ENCODE measurements around the gene NFKBIA. TPM values are rescaled to one million over a fixed set of nuclear protein-coding genes. Genes with fewer than 3 reads are reported as not detected.
"Not testable (repeated sequence)": the region's sequence is repeated elsewhere in the genome, so short reads cannot be mapped to it uniquely, and the experiment has no call there.

NFKBIA gene
- polyA plus RNA-seq, 4 donors = 108 to 173 (median 122) TPM

DNA sequence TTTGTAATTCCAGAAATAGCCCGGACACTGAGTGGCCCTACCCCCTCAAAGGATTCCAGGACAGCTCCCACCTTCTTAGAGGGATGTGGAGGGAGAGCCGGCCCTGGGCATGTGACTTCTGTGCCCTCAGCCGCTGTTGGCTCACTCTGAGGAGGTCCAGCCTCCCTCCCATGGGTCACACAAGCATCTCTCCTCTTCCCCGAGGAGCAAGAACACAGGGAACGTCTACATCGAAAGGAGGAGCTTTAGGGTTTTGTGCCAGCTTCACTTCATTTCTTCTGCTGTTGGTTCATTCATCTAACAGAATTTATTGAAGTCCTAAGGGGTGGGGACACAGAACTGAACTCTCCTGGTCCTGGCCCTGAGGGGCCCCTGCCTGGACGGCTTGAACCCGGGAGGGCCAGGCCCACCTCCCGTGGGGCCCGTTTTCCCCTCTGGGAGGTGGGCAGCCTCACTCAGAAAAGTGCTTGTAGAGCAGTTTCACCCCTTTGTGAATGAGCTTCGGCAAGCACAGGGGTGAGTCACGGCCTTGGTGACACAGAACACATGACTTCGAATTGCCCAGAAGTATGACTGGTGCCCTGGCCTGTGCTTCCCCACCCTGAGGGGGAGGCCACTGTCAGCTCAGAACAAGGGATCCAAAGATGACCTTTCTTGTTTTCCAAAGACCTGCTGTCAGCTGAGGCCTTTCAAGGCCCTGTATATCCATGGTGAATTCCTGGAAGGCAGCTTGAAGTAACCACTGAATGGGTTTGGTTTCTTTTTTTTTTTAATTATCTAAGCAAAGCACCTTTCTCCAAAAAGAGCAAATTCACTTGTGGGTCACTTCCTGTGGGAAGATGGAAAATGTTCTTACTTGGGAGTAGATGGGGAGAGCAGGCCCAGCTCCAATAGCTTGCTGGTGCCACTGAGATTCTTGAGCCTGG lies 39.2 kb downstream of the NFKBIA start:
- 49 to 53% (median 52%) methylated on average over 13 of the region's 13 CpGs for WGBS, 3 donors
- peaks cover 0 to 37% (median 4%) of the 10 kb centered on the region in 3 donors for H3K4me1 ChIP-seq (ENCODE audit: control insufficient read depth in 3 of 3, insufficient read depth in 2 of 3, low read depth in 1 of 3, low read length in 2 of 3)
- H3K27me3 ChIP-seq (ENCODE audit: control insufficient read depth in 3 of 3, insufficient read depth in 3 of 3, low read length in 3 of 3) = no peaks in the 10 kb centered on the region
- H3K27ac ChIP-seq (ENCODE audit: low read depth in 1 of 3, low read length in 2 of 3) = peak overlapping the region; percentile 6 to 88 (median 83)
- DNase-seq (peak; percentile 80 to 94), FAIRE-seq (no peak)
- H3K4me3 ChIP-seq (ENCODE audit: low read depth in 1 of 3, low read length in 3 of 3) = no peak overlapping the region
- H3K36me3 ChIP-seq (ENCODE audit: control insufficient read depth in 3 of 3, insufficient read depth in 2 of 3, low read depth in 1 of 3, low read length in 3 of 3) = no peaks in the 10 kb centered on the region
- H3K9me3 ChIP-seq (ENCODE audit: control insufficient read depth in 2 of 2, insufficient read depth in 1 of 2, low read depth in 1 of 2, low read length in 1 of 2) = no peaks in the 10 kb centered on the region

DNA sequence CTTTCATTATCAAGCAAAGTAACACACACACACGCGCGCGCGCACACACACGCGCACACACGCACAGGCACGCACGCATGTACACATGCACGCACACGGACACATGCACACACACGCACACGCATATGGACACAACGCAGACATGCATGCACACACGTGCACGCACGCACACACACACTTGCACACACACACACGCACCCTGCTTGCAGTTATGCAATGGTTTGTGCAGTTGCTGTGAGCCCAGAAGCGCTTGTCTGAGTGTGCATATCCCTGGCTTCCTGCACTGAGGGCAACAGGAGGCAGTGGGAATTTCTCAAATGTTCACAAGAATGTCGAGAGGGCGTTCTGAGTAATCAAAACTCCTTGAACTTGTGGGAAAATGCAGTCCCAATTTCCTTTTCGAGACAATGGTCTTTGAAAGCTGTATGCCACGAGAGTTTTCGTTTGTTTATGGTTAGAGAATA lies 41.6 kb downstream of the NFKBIA start:
- Histone ChIP-seq H3K4me1 (ENCODE audit: control insufficient read depth in 3 of 3, insufficient read depth in 2 of 3, low read depth in 1 of 3, low read length in 2 of 3) (peaks cover 0 to 34% (median 4%) of the 10 kb centered on the region in 3 donors), H3K9me3 (ENCODE audit: control insufficient read depth in 2 of 2, insufficient read depth in 1 of 2, low read depth in 1 of 2, low read length in 1 of 2) (no peaks in the 10 kb centered on the region), H3K4me3 (ENCODE audit: low read depth in 1 of 3, low read length in 3 of 3) (no peak overlapping the region), H3K27ac (ENCODE audit: low read depth in 1 of 3, low read length in 2 of 3) (peak overlapping the region in 1 of 3 donors; percentile 17), H3K27me3 (ENCODE audit: control insufficient read depth in 3 of 3, insufficient read depth in 3 of 3, low read length in 3 of 3) (no peaks in the 10 kb centered on the region), H3K36me3 (ENCODE audit: control insufficient read depth in 3 of 3, insufficient read depth in 2 of 3, low read depth in 1 of 3, low read length in 3 of 3) (no peaks in the 10 kb centered on the region)
- FAIRE-seq (no peak), DNase-seq (no peak)
- 81 to 95% (median 88%) methylated on average over 25 of the region's 25 CpGs for WGBS, 3 donors

DNA sequence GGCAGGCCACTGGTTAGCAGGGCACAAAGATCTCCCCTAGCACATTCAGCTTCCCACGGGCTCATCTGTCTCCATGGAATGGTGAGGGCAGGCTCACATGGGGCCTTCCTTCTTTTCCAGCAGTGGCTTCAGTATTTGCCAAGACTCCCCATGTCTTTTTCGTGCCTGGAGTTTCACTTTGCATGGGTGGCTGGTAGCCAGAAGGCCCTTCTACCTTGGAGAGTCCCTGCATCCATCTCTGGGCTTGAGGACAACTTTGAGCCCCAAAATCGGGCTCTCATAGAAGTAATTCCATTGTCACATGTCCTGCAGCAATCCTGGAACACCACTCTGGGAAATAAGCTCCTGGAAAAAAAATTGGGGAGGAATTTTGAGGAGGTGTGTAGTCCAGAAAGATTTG lies 42.1 kb downstream of the NFKBIA start:
- peak overlapping the region in 1 of 3 donors; percentile 51 for H3K27ac ChIP-seq (ENCODE audit: low read depth in 1 of 3, low read length in 2 of 3)
- H3K9me3 ChIP-seq (ENCODE audit: control insufficient read depth in 2 of 2, insufficient read depth in 1 of 2, low read depth in 1 of 2, low read length in 1 of 2) = no peaks in the 10 kb centered on the region
- DNase-seq = no peak
- H3K27me3 ChIP-seq (ENCODE audit: control insufficient read depth in 3 of 3, insufficient read depth in 3 of 3, low read length in 3 of 3) = no peaks in the 10 kb centered on the region
- peaks cover 0 to 29% (median 4%) of the 10 kb centered on the region in 3 donors for H3K4me1 ChIP-seq (ENCODE audit: control insufficient read depth in 3 of 3, insufficient read depth in 2 of 3, low read depth in 1 of 3, low read length in 2 of 3)
- 54 to 69% (median 59%) methylated on average over 3 of the region's 3 CpGs for WGBS, 3 donors
- no peaks in the 10 kb centered on the region for H3K36me3 ChIP-seq (ENCODE audit: control insufficient read depth in 3 of 3, insufficient read depth in 2 of 3, low read depth in 1 of 3, low read length in 3 of 3)
- no peak overlapping the region for H3K4me3 ChIP-seq (ENCODE audit: low read depth in 1 of 3, low read length in 3 of 3)
- FAIRE-seq = no peak

DNA sequence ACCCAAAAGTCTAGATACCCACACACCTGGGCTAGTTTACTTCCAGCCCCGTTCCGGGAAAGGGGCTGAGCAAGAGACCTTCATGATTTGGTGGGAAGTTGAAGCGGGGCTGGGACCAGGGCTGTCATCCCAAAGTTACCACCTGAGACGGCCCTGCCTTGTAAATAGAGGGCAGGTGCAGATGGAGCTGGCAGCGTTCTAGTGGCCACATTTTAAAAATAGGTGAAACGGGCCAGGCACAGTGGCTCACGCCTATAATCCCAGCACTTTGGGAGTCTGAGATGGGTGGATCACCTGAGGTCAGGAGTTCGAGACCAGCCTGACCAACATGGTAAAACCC lies 43.4 kb downstream of the NFKBIA start:
- no peaks in the 10 kb centered on the region for H3K27me3 ChIP-seq (ENCODE audit: control insufficient read depth in 3 of 3, insufficient read depth in 3 of 3, low read length in 3 of 3)
- no peak overlapping the region for H3K4me3 ChIP-seq (ENCODE audit: low read depth in 1 of 3, low read length in 3 of 3)
- WGBS, 3 donors = 67 to 86% (median 78%) methylated on average over 8 of the region's 8 CpGs
- no peak overlapping the region for H3K27ac ChIP-seq (ENCODE audit: low read depth in 1 of 3, low read length in 2 of 3)
- DNase-seq (no peak), FAIRE-seq (no peak)
- H3K4me1 ChIP-seq (ENCODE audit: control insufficient read depth in 3 of 3, insufficient read depth in 2 of 3, low read depth in 1 of 3, low read length in 2 of 3) = peaks cover 0 to 27% (median 0%) of the 10 kb centered on the region in 3 donors
- H3K9me3 ChIP-seq (ENCODE audit: control insufficient read depth in 2 of 2, insufficient read depth in 1 of 2, low read depth in 1 of 2, low read length in 1 of 2) = no peaks in the 10 kb centered on the region
- no peaks in the 10 kb centered on the region for H3K36me3 ChIP-seq (ENCODE audit: control insufficient read depth in 3 of 3, insufficient read depth in 2 of 3, low read depth in 1 of 3, low read length in 3 of 3)

DNA sequence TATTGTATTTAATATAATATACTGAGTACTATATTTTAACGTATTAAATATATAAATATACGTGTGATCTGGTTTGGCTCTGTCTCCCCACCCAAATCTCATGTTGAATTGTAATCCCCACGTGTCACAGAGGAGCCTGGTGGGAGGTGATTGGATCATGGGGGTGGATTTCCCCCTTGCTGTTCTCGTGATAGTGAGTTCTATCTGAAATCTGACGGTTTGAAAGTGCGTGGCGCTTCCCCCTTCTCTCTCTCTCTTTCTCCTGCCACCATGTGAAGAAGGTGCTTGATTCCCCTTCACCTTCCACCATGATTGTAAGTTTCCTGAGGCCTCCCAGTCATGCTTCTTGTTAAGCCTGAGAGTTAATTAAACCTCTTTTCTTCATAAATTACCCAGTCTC lies 44.9 kb downstream of the NFKBIA start:
- not testable (repeated sequence) for H3K27me3 ChIP-seq (ENCODE audit: control insufficient read depth in 3 of 3, insufficient read depth in 3 of 3, low read length in 3 of 3); H3K36me3 ChIP-seq (ENCODE audit: control insufficient read depth in 3 of 3, insufficient read depth in 2 of 3, low read depth in 1 of 3, low read length in 3 of 3); FAIRE-seq; H3K27ac ChIP-seq (ENCODE audit: low read depth in 1 of 3, low read length in 2 of 3); H3K9me3 ChIP-seq (ENCODE audit: control insufficient read depth in 2 of 2, insufficient read depth in 1 of 2, low read depth in 1 of 2, low read length in 1 of 2); DNase-seq; H3K4me3 ChIP-seq (ENCODE audit: low read depth in 1 of 3, low read length in 3 of 3)
- WGBS, 3 donors = 87 to 90% (median 88%) methylated on average over 7 of the region's 7 CpGs
- H3K4me1 ChIP-seq (ENCODE audit: control insufficient read depth in 3 of 3, insufficient read depth in 2 of 3, low read depth in 1 of 3, low read length in 2 of 3) = peaks cover 0 to 24% (median 0%) of the 10 kb centered on the region in 3 donors

DNA sequence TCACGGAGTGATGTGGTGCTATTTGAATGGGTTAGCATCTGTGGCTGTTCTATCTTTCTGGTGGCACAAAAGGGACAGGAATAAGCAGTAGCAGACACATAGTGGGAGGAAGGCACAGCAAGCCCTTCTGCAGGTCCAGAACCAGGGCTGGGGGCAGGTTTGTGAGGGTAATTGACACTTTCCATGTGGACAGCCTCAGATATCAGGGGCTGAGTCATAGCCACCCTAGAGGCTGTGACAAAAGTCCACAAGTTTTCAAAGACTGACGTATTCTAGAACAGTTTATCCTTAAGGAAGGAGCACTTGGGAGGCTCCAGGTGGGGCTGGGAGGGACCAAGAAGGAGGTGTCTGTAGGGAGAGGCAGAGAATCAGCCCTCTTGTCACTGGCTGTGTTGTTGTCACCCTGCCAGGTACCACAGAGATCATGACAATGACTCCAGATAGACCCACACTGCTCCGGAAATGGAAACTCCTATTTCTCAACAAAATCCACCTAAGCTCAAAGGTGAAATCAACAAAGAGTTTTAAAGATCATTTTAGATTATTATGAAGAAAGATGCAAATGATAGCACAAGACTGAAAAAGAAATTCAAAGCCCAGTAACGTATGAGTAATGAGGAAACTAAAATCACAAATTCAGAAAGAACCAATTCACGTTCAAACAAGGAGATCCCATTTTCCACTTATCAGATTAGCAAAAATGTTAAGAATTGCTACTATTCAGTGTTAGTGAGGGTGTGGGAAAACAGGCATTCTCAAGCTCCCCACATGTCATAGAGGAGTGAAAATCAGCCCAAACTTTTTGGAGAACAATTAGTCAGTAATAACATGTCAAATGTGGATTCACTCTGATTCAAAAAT lies 48.3 kb downstream of the NFKBIA start:
- Histone ChIP-seq H3K4me1 (ENCODE audit: control insufficient read depth in 3 of 3, insufficient read depth in 2 of 3, low read depth in 1 of 3, low read length in 2 of 3) (peaks cover 0 to 44% (median 0%) of the 10 kb centered on the region in 3 donors), H3K9me3 (ENCODE audit: control insufficient read depth in 2 of 2, insufficient read depth in 1 of 2, low read depth in 1 of 2, low read length in 1 of 2) (no peaks in the 10 kb centered on the region), H3K27ac (ENCODE audit: low read depth in 1 of 3, low read length in 2 of 3) (peak overlapping the region; percentile 70 to 95 (median 74)), H3K27me3 (ENCODE audit: control insufficient read depth in 3 of 3, insufficient read depth in 3 of 3, low read length in 3 of 3) (no peaks in the 10 kb centered on the region), H3K4me3 (ENCODE audit: low read depth in 1 of 3, low read length in 3 of 3) (no peak overlapping the region), H3K36me3 (ENCODE audit: control insufficient read depth in 3 of 3, insufficient read depth in 2 of 3, low read depth in 1 of 3, low read length in 3 of 3) (no peaks in the 10 kb centered on the region)
- DNase-seq (peak; percentile 94 to 98), FAIRE-seq (no peak)
- 12 to 36% (median 19%) methylated on average over 5 of the region's 5 CpGs for WGBS, 3 donors

DNA sequence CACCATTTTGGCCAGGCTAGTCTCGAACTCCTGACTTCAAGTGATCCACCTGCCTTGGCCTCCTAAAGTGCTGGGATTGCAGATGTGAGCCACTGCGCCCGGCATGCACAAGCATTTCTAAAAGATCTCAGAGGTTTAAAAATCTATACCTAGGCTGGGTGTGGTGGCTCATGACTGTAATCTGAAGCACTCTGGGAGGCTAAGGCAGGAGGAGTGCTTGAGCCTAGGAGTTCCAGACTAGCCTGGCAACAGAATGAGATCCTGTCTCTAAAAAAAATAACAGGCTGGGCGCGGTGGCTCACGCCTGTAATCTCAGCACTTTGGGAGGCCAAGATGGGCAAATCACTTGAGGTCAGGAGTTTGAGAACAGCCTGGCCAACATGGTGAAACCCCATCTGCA lies 49.3 kb downstream of the NFKBIA start:
- FAIRE-seq = not testable (repeated sequence)

DNA sequence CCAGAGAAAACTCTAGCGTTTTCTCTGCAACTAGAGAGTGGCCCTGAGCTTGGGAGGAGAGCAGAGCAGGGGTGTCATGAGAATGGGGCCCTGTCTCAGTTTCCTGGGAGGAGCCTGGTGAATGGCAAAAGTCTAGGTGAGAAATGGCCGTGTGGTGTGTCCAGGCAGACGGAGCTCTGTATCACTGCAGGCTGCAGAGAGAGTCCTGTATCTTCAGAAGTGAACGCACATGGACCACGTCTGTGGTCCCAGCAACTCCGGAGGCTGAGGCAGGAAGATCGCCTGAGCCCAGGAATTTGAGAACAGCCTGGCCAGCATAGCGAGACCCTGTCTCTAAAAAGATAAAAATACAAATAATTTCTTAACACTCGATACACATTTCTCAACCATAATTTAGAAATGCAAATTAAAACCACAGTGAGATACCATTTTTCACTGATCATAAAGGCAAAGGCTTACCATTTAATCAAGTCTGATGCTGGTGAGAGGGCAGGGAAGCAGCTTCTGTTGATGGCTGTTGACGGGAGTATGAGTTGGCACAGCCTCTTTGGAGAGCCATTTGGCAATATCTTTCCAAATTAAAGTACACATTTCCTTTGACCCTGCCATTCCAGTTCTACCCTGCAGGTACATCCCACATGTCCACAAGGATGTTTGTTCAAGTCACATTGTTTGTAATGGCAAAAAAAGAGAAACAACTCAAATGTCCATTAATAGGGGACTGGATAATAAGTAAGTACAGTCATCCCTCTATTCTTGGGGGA lies 51.0 kb downstream of the NFKBIA start:
- no peak for FAIRE-seq

More for the DNA sequence above, 49.3 kb downstream of the NFKBIA start:
- not testable (repeated sequence) for H3K9me3 ChIP-seq (ENCODE audit: control insufficient read depth in 2 of 2, insufficient read depth in 1 of 2, low read depth in 1 of 2, low read length in 1 of 2); H3K27me3 ChIP-seq (ENCODE audit: control insufficient read depth in 3 of 3, insufficient read depth in 3 of 3, low read length in 3 of 3); H3K36me3 ChIP-seq (ENCODE audit: control insufficient read depth in 3 of 3, insufficient read depth in 2 of 3, low read depth in 1 of 3, low read length in 3 of 3); H3K4me3 ChIP-seq (ENCODE audit: low read depth in 1 of 3, low read length in 3 of 3)
- WGBS, 3 donors = 80 to 88% (median 87%) methylated on average over 6 of the region's 6 CpGs
- DNase-seq = peak in 1 of 2 donors; percentile 49
- H3K27ac ChIP-seq (ENCODE audit: low read depth in 1 of 3, low read length in 2 of 3) = peak overlapping the region in 2 of 3 donors; percentile 70 to 95
- peaks cover 0 to 44% (median 0%) of the 10 kb centered on the region in 3 donors for H3K4me1 ChIP-seq (ENCODE audit: control insufficient read depth in 3 of 3, insufficient read depth in 2 of 3, low read depth in 1 of 3, low read length in 2 of 3)

More for the DNA sequence above, 51.0 kb downstream of the NFKBIA start:
- no peaks in the 10 kb centered on the region for H3K27me3 ChIP-seq (ENCODE audit: control insufficient read depth in 3 of 3, insufficient read depth in 3 of 3, low read length in 3 of 3)
- DNase-seq = no peak
- 74 to 79% (median 74%) methylated on average over 10 of the region's 10 CpGs for WGBS, 3 donors
- no peaks in the 10 kb centered on the region for H3K36me3 ChIP-seq (ENCODE audit: control insufficient read depth in 3 of 3, insufficient read depth in 2 of 3, low read depth in 1 of 3, low read length in 3 of 3)
- peak overlapping the region in 1 of 3 donors; percentile 9 for H3K27ac ChIP-seq (ENCODE audit: low read depth in 1 of 3, low read length in 2 of 3)
- no peak overlapping the region for H3K4me3 ChIP-seq (ENCODE audit: low read depth in 1 of 3, low read length in 3 of 3)
- H3K9me3 ChIP-seq (ENCODE audit: control insufficient read depth in 2 of 2, insufficient read depth in 1 of 2, low read depth in 1 of 2, low read length in 1 of 2) = no peaks in the 10 kb centered on the region
- peaks cover 0 to 44% (median 0%) of the 10 kb centered on the region in 3 donors for H3K4me1 ChIP-seq (ENCODE audit: control insufficient read depth in 3 of 3, insufficient read depth in 2 of 3, low read depth in 1 of 3, low read length in 2 of 3)
